ENCODE results near the gene TRPM5.

Gene TRPM5

DNA sequence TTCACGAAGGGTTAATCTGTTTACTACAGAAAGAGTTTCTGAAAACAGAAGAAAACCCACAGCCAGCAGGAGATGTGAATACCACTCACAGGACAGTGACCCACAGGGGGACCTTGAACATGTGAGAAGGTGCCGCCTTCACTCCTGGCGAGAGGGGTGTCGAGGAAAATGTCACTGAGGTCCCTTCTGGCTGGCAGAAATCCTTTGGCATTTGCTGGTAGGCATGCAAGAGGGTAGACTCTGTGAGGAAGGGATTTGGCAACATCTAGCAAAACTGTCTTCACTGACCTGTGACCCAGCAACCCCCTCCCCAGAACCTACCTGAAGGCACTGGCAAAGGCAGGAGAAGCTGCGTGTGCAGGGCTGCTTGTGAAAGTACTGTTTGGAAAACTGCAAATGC, 9.1 kb upstream of the TRPM5 start:
- no peak overlapping the region for H3K27ac ChIP-seq (ENCODE audit: insufficient read depth, low read length, poor library complexity, severe bottlenecking)
- H3K4me1 ChIP-seq (ENCODE audit: control insufficient read depth, insufficient read depth, low read length, poor library complexity, severe bottlenecking): peaks cover 2% of the 10 kb centered on the region
- H3K27me3 ChIP-seq (replicated peaks; ENCODE audit: control insufficient read depth, insufficient read depth, low read length, poor library complexity, severe bottlenecking): no peaks in the 10 kb centered on the region
- H3K36me3 ChIP-seq (ENCODE audit: control insufficient read depth, insufficient read depth, low read length): no peaks in the 10 kb centered on the region
- no peak for DNase-seq
- H3K9me3 ChIP-seq (ENCODE audit: control insufficient read depth, low read length): no peaks in the 10 kb centered on the region
- no peak overlapping the region for H3K4me3 ChIP-seq (ENCODE audit: insufficient read depth, low read depth, low read length, poor library complexity, severe bottlenecking)

GRCh38 chr11:2452321-2453012, 8.2 kb upstream of the TRPM5 start:
- no peak for DNase-seq
- no peaks in the 10 kb centered on the region for H3K27me3 ChIP-seq (replicated peaks; ENCODE audit: control insufficient read depth, insufficient read depth, low read length, poor library complexity, severe bottlenecking)
- H3K9me3 ChIP-seq (ENCODE audit: control insufficient read depth, low read length): no peaks in the 10 kb centered on the region

GRCh38 chr11:2451916-2452315, 7.6 kb upstream of the TRPM5 start:
- Histone ChIP-seq H3K36me3 (ENCODE audit: control insufficient read depth, insufficient read depth, low read length) (no peaks in the 10 kb centered on the region), H3K9me3 (ENCODE audit: control insufficient read depth, low read length) (no peaks in the 10 kb centered on the region), H3K27me3 (replicated peaks; ENCODE audit: control insufficient read depth, insufficient read depth, low read length, poor library complexity, severe bottlenecking) (no peaks in the 10 kb centered on the region), H3K27ac (ENCODE audit: insufficient read depth, low read length, poor library complexity, severe bottlenecking) (no peak overlapping the region), H3K4me1 (ENCODE audit: control insufficient read depth, insufficient read depth, low read length, poor library complexity, severe bottlenecking) (peaks cover 17% of the 10 kb centered on the region), H3K4me3 (ENCODE audit: insufficient read depth, low read depth, low read length, poor library complexity, severe bottlenecking) (no peak overlapping the region)
- no peak for DNase-seq

More at GRCh38 chr11:2452321-2453012, 8.2 kb upstream of the TRPM5 start:
- no peak overlapping the region for H3K27ac ChIP-seq (ENCODE audit: insufficient read depth, low read length, poor library complexity, severe bottlenecking)
- no peaks in the 10 kb centered on the region for H3K36me3 ChIP-seq (ENCODE audit: control insufficient read depth, insufficient read depth, low read length)
- no peak overlapping the region for H3K4me3 ChIP-seq (ENCODE audit: insufficient read depth, low read depth, low read length, poor library complexity, severe bottlenecking)
- H3K4me1 ChIP-seq (ENCODE audit: control insufficient read depth, insufficient read depth, low read length, poor library complexity, severe bottlenecking): peaks cover 12% of the 10 kb centered on the region

GRCh38 chr11:2451336-2451735, 7.0 kb upstream of the TRPM5 start:
- no peaks in the 10 kb centered on the region for H3K27me3 ChIP-seq (replicated peaks; ENCODE audit: control insufficient read depth, insufficient read depth, low read length, poor library complexity, severe bottlenecking)
- H3K9me3 ChIP-seq (ENCODE audit: control insufficient read depth, low read length): no peaks in the 10 kb centered on the region
- H3K4me3 ChIP-seq (ENCODE audit: insufficient read depth, low read depth, low read length, poor library complexity, severe bottlenecking): no peak overlapping the region
- peaks cover 23% of the 10 kb centered on the region for H3K4me1 ChIP-seq (ENCODE audit: control insufficient read depth, insufficient read depth, low read length, poor library complexity, severe bottlenecking)
- DNase-seq: no peak
- H3K36me3 ChIP-seq (ENCODE audit: control insufficient read depth, insufficient read depth, low read length): no peaks in the 10 kb centered on the region
- no peak overlapping the region for H3K27ac ChIP-seq (ENCODE audit: insufficient read depth, low read length, poor library complexity, severe bottlenecking)

- H3K4me3 ChIP-seq (ENCODE audit: insufficient read depth, low read depth, low read length, poor library complexity, severe bottlenecking): no peak overlapping the region
- DNase-seq: no peak
- H3K4me1 ChIP-seq (ENCODE audit: control insufficient read depth, insufficient read depth, low read length, poor library complexity, severe bottlenecking): peaks cover 32% of the 10 kb centered on the region
- no peaks in the 10 kb centered on the region for H3K36me3 ChIP-seq (ENCODE audit: control insufficient read depth, insufficient read depth, low read length)
- no peaks in the 10 kb centered on the region for H3K27me3 ChIP-seq (replicated peaks; ENCODE audit: control insufficient read depth, insufficient read depth, low read length, poor library complexity, severe bottlenecking)
- H3K27ac ChIP-seq (ENCODE audit: insufficient read depth, low read length, poor library complexity, severe bottlenecking): no peak overlapping the region
- H3K9me3 ChIP-seq (ENCODE audit: control insufficient read depth, low read length): no peaks in the 10 kb centered on the region
Observed at GRCh38 chr11:2450321-2451041, 6.2 kb upstream of the TRPM5 start.

- H3K36me3 ChIP-seq (ENCODE audit: control insufficient read depth, insufficient read depth, low read length): no peaks in the 10 kb centered on the region
- no peak for DNase-seq
- H3K9me3 ChIP-seq (ENCODE audit: control insufficient read depth, low read length): no peaks in the 10 kb centered on the region
- H3K27me3 ChIP-seq (replicated peaks; ENCODE audit: control insufficient read depth, insufficient read depth, low read length, poor library complexity, severe bottlenecking): no peaks in the 10 kb centered on the region
- peaks cover 32% of the 10 kb centered on the region for H3K4me1 ChIP-seq (ENCODE audit: control insufficient read depth, insufficient read depth, low read length, poor library complexity, severe bottlenecking)
- H3K4me3 ChIP-seq (ENCODE audit: insufficient read depth, low read depth, low read length, poor library complexity, severe bottlenecking): no peak overlapping the region
- no peak overlapping the region for H3K27ac ChIP-seq (ENCODE audit: insufficient read depth, low read length, poor library complexity, severe bottlenecking)
Observed at GRCh38 chr11:2449548-2450320, 5.4 kb upstream of the TRPM5 start.

- H3K27ac ChIP-seq (ENCODE audit: insufficient read depth, low read length, poor library complexity, severe bottlenecking): no peak overlapping the region
- no peaks in the 10 kb centered on the region for H3K27me3 ChIP-seq (replicated peaks; ENCODE audit: control insufficient read depth, insufficient read depth, low read length, poor library complexity, severe bottlenecking)
- peaks cover 37% of the 10 kb centered on the region for H3K4me1 ChIP-seq (ENCODE audit: control insufficient read depth, insufficient read depth, low read length, poor library complexity, severe bottlenecking)
- no peak overlapping the region for H3K4me3 ChIP-seq (ENCODE audit: insufficient read depth, low read depth, low read length, poor library complexity, severe bottlenecking)
- H3K36me3 ChIP-seq (ENCODE audit: control insufficient read depth, insufficient read depth, low read length): no peaks in the 10 kb centered on the region
- no peak for DNase-seq
- no peaks in the 10 kb centered on the region for H3K9me3 ChIP-seq (ENCODE audit: control insufficient read depth, low read length)
Observed at GRCh38 chr11:2448661-2449547, 4.6 kb upstream of the TRPM5 start.

- Histone ChIP-seq H3K4me3 (ENCODE audit: insufficient read depth, low read depth, low read length, poor library complexity, severe bottlenecking) (peak overlapping the region; percentile 63), H3K4me1 (ENCODE audit: control insufficient read depth, insufficient read depth, low read length, poor library complexity, severe bottlenecking) (peaks cover 45% of the 10 kb centered on the region), H3K9me3 (ENCODE audit: control insufficient read depth, low read length) (no peaks in the 10 kb centered on the region), H3K27ac (ENCODE audit: insufficient read depth, low read length, poor library complexity, severe bottlenecking) (no peak overlapping the region), H3K27me3 (replicated peaks; ENCODE audit: control insufficient read depth, insufficient read depth, low read length, poor library complexity, severe bottlenecking) (no peaks in the 10 kb centered on the region), H3K36me3 (ENCODE audit: control insufficient read depth, insufficient read depth, low read length) (no peaks in the 10 kb centered on the region)
- DNase-seq: no peak
Observed at GRCh38 chr11:2447951-2448650, 3.8 kb upstream of the TRPM5 start.

GRCh38 chr11:2447253-2447950, 3.1 kb upstream of the TRPM5 start:
- H3K9me3 ChIP-seq (ENCODE audit: control insufficient read depth, low read length): no peaks in the 10 kb centered on the region
- peaks cover 48% of the 10 kb centered on the region for H3K4me1 ChIP-seq (ENCODE audit: control insufficient read depth, insufficient read depth, low read length, poor library complexity, severe bottlenecking)
- no peak for DNase-seq
- H3K36me3 ChIP-seq (ENCODE audit: control insufficient read depth, insufficient read depth, low read length): no peaks in the 10 kb centered on the region
- H3K4me3 ChIP-seq (ENCODE audit: insufficient read depth, low read depth, low read length, poor library complexity, severe bottlenecking): peak overlapping the region; percentile 63
- peak overlapping the region; percentile 0 for H3K27ac ChIP-seq (ENCODE audit: insufficient read depth, low read length, poor library complexity, severe bottlenecking)
- H3K27me3 ChIP-seq (replicated peaks; ENCODE audit: control insufficient read depth, insufficient read depth, low read length, poor library complexity, severe bottlenecking): no peaks in the 10 kb centered on the region

Measured in effector memory CD4-positive, alpha-beta T cell (primary cell).